Activated CD4-positive, alpha-beta memory T cell treated with anti-CD3 and anti-CD28 coated beads, Interleukin-2, amount 10 ng/mL, durations not matched to agents 7 days and 5 days (primary cell): ENCODE data around the gene POU2AF3. TPM values are rescaled to one million over a fixed set of nuclear protein-coding genes. Genes with fewer than 3 reads are reported as not detected.

ENCODE experiments used
- CTCF ChIA-PET: fragments of 350-600 bp; sonication (Branson Sonifier 250); formaldehyde crosslinking; loops from one replicate; lab custom pipeline; 2021; ENCODE audit warnings: antibody characterized with exemption, inconsistent platforms; lab: Charles Lee
- POLR2A ChIA-PET: fragments of 350-600 bp; sonication (Branson Sonifier 250); formaldehyde crosslinking; loops from one replicate; lab custom pipeline; 2021; ENCODE audit warnings: antibody characterized with exemption; lab: Charles Lee
- DNase-seq: peaks from one replicate; pipeline ENCODE4 v3.0.0-alpha.2; 2020
- H3K27ac Mint-ChIP-seq: one replicate; pipeline ENCODE4 v1.8.0; 2021; ENCODE audit warnings: mild to moderate bottlenecking, mixed read lengths
- H3K27me3 Mint-ChIP-seq: one replicate; pipeline ENCODE4 v1.8.0; 2021; ENCODE audit warnings: mixed read lengths
- H3K36me3 Mint-ChIP-seq: one replicate; pipeline ENCODE4 v1.8.0; 2021; ENCODE audit warnings: low read depth, mixed read lengths
- H3K4me1 Mint-ChIP-seq: one replicate; pipeline ENCODE4 v1.8.0; 2021; ENCODE audit warnings: mixed read lengths
- H3K4me3 Mint-ChIP-seq: one replicate; pipeline ENCODE4 v1.8.0; 2021; ENCODE audit warnings: mild to moderate bottlenecking, mixed read lengths
- H3K9me3 Mint-ChIP-seq: one replicate; pipeline ENCODE4 v1.8.0; 2021; ENCODE audit warnings: mixed read lengths
- total RNA-seq, 2 experiments: library from RNA; stranded (reverse); gene quantifications; one replicate each; pipeline ENCODE4 v1.2.3, GENCODE V29; 2021

Gene POU2AF3
- total RNA-seq, 2 experiments from 2014 or later = not detected

DNA sequence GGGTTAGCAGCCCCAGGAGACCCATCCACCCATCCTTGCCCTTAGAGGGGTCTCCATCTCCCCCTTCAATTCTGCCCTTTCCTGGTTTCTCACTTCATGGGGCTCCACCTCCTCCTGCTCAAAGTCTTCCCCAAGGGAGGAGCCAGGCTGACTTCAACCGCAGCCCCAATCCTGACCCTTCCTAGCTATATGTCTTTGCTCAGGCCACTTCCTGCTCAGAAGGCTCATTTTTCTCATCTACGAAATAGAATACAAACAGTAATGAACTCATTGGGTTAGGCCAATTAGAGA is 56.2 kb downstream of the POU2AF3 start:
- no peak overlapping the region for H3K27ac Mint-ChIP-seq

DNA sequence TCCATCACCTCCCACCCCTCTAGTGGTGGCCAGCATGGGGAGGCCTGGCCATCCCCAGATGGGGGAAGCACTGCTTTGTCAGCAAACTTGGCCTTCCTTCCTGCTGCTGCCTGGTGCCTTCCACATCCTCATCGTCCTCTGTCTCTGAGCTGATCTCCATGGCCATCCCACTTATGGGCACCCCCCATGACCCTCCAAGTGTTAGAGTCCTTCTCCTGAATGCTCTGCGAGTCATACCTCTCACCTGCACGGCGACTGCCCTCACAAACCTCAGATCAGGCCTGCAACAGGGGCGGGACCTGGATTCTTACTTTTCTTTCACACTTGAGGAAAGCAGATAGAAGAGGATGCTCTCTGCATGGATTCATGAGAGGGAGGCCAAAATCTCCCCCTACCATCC is 56.8 kb downstream of the POU2AF3 start:
- H3K4me3 Mint-ChIP-seq = no peak overlapping the region
- no peak for DNase-seq
- peaks cover 8% of the 10 kb centered on the region for H3K27me3 Mint-ChIP-seq
- H3K4me1 Mint-ChIP-seq = no peaks in the 10 kb centered on the region
- POLR2A ChIA-PET = no interaction called here
- H3K9me3 Mint-ChIP-seq = no peaks in the 10 kb centered on the region
- CTCF ChIA-PET = interaction anchor here (1.4 kb wide), 1 partner anchor 75 kb away, joined by 6 read pairs; no protein-coding TSS in a partner anchor
- H3K36me3 Mint-ChIP-seq = no peaks in the 10 kb centered on the region
- H3K27ac Mint-ChIP-seq = no peak overlapping the region

More for the DNA sequence above, 56.2 kb downstream of the POU2AF3 start:
- Mint-ChIP-seq H3K27me3 (peaks cover 11% of the 10 kb centered on the region), H3K36me3 (no peaks in the 10 kb centered on the region), H3K9me3 (no peaks in the 10 kb centered on the region), H3K4me3 (no peak overlapping the region), H3K4me1 (no peaks in the 10 kb centered on the region)
- DNase-seq = no peak
- CTCF ChIA-PET = interaction anchor here (1.4 kb wide), 1 partner anchor 75 kb away, joined by 6 read pairs; no protein-coding TSS in a partner anchor
- POLR2A ChIA-PET = no interaction called here

DNA sequence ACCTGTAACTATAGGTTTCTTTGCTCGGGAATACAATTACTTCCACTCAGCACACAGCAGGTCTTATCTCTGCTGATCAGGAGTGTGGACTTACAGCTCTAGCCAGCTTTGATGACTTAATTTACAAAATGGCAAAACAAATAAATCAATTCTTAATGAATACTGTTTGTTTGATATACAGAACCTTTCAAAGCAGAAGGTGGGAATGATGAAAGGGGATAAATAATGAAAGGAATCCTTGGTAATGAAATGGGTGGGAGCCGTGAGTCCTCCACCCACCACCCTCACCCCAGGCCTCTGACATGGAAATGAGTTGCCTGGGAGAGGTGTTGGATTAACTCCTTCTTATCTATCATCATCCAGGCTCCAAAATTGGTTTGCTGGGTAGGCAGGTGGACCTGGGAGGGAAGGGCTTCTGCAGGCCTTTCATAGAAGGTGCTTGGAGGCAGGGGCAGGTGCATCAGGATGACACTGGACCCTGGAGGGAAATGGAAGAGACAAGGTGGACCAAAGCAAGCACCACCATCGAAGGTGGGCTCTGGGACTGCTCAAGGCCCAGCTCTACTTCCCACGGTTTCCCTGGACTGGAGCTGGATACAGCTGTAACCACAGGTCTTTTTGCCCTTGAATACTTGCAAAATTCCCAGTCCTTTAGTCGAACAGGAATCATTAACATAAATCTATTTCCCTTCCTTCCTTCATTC is 57.8 kb downstream of the POU2AF3 start:
- CTCF ChIA-PET = no interaction called here
- Mint-ChIP-seq H3K36me3 (no peaks in the 10 kb centered on the region), H3K4me1 (no peaks in the 10 kb centered on the region), H3K27me3 (peaks cover 2% of the 10 kb centered on the region), H3K4me3 (no peak overlapping the region), H3K9me3 (no peaks in the 10 kb centered on the region), H3K27ac (no peak overlapping the region)
- POLR2A ChIA-PET = no interaction called here
- DNase-seq = no peak

DNA sequence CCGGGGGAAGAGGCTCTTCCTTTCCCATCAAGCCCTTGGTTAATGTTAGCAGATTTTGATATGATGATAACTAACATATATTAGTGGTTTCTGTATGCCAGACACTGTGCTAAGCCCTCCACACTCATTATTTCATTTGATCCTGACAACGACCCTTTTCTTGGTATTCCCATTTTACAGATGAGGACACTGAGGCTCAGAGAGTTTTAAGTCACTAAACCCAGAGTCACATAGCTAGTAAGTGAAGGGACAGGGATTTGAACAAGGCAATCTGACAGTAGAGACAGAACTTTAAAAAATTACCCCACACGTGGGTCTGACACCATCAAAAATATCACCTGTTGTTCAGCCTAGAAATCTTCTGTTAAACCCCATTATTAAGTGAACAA is 58.3 kb downstream of the POU2AF3 start:
- CTCF ChIA-PET = no interaction called here
- H3K27ac Mint-ChIP-seq = no peak overlapping the region

DNA sequence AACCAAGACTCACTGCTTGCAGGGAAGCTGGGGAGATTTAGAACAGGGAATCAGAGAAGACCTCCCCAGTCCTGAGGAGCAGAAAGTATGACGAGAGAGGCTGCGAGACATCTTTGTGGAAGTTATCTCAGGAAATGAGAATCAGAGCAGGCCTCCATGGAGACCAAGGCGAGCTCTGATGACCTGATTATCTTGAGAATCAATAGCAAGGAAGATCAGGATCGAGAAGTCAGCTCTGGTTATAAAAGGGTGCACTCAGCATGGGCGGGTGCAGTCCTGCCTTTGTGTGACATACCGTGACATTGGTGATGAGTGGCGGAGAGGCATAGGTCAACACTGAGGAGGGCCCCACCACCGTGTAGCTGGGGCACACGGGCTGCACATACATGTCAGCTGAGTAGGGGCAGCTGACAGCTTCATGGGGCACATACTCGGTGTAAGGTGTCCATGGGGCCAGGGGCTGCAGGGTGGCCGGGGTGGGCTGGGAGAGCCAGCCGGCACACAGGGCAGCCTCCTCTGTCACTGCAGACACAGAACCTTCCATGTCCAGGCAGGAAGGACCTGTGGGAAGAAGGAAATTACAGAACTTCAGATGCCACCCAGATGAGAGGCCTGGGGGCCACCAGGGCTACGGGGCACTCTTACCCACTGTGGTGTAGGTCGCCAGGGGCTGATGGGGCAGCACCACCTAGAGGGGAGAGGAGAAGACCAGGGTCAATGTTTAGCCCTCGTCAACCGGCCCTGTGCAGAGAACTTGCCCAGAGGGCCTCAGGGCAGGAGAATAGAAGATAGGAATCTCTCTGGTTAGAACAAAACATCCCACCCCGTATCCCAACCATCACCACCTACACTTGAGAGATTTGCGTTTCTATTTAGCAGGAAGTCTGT is 59.0 kb downstream of the POU2AF3 start:
- Mint-ChIP-seq H3K4me1 (peaks cover 1% of the 10 kb centered on the region), H3K27me3 (no peaks in the 10 kb centered on the region), H3K9me3 (no peaks in the 10 kb centered on the region), H3K27ac (no peak overlapping the region), H3K36me3 (no peaks in the 10 kb centered on the region), H3K4me3 (no peak overlapping the region)
- ChIA-PET POLR2A (interaction anchor here (1.4 kb wide), 1 partner anchor 20 kb away, joined by 3 read pairs; no protein-coding TSS in a partner anchor), CTCF (no interaction called here)
- DNase-seq = no peak

More for the DNA sequence above, 58.3 kb downstream of the POU2AF3 start:
- no peak for DNase-seq
- Mint-ChIP-seq H3K9me3 (no peaks in the 10 kb centered on the region), H3K27me3 (no peaks in the 10 kb centered on the region), H3K36me3 (no peaks in the 10 kb centered on the region), H3K4me1 (no peaks in the 10 kb centered on the region), H3K4me3 (no peak overlapping the region)
- POLR2A ChIA-PET = no interaction called here

Other genes with a start within 250 kb of the POU2AF3 start
- not detected for gene POU2AF2, start 52.8 kb upstream of the POU2AF3 start, total RNA-seq
- 1 to 10 TPM; 7.7 to 7.8 TPM for gene POU2AF1, start 80.7 kb downstream of the POU2AF3 start, total RNA-seq
- gene BTG4, start 213.8 kb downstream of the POU2AF3 start, total RNA-seq = not detected
- gene HOATZ, start 216.2 kb downstream of the POU2AF3 start, total RNA-seq = not detected
- under 1 TPM; 0.40 to 0.76 TPM for gene LAYN, start 242.2 kb downstream of the POU2AF3 start, total RNA-seq